ENCODE measurements around the gene TMEM108.

Gene TMEM108

GRCh38 chr3:133401374-133402135, 363.4 kb downstream of the TMEM108 start:
- DNase-seq (ENCODE audit: insufficient read length, low spot score) (no peak), FAIRE-seq (no peak)

GRCh38 chr3:133404920-133405319, 366.7 kb downstream of the TMEM108 start:
- no peak for FAIRE-seq
- no peak for DNase-seq (ENCODE audit: insufficient read length, low spot score)

DNA sequence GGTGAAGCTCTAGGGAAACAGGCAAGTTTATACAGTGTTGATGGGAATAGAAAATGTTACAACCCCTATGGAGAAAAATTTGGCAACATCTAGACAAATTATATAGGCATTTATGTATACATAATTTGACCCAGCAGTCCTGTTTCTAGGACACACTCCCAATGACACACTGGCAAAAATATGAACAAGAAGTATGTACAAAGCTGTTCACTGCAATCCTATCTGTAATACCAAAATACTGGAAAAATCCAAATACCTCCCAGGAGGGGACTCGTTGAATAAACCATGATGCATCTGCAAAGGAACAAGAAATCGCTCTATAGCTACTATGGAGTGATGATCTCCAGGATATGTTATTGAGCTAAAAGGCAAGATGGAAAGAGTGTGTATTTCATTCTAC, 370.2 kb downstream of the TMEM108 start:
- DNase-seq (ENCODE audit: insufficient read length, low spot score) (no peak), FAIRE-seq (no peak)

DNA sequence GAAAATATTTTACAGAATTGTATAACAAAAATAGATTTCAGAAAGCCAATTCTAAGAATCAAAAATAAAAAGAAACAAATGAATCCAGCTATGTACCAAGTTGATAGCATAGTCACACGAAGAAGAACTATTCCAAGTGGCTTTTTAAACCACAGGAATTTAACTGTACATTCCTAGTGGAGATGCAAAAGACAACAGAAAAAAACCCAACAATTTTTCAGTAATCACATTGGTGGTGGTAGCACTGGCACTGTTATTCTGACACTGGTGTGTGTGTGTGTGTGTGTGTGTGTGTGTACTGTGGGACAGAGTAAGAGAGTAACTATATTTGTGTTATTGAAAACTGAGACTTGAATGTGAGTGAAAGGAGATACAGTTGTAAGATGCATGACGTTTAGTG, 370.8 kb downstream of the TMEM108 start:
- peak; percentile 39 for DNase-seq (ENCODE audit: insufficient read length, low spot score)

GRCh38 chr3:133410191-133410892, 372.2 kb downstream of the TMEM108 start:
- FAIRE-seq: no peak
- DNase-seq (ENCODE audit: insufficient read length, low spot score): no peak

More for the DNA sequence above, 370.8 kb downstream of the TMEM108 start:
- FAIRE-seq: no peak

GRCh38 chr3:133412183-133413132, 374.3 kb downstream of the TMEM108 start:
- FAIRE-seq: no peak
- DNase-seq (ENCODE audit: insufficient read length, low spot score): no peak

DNA sequence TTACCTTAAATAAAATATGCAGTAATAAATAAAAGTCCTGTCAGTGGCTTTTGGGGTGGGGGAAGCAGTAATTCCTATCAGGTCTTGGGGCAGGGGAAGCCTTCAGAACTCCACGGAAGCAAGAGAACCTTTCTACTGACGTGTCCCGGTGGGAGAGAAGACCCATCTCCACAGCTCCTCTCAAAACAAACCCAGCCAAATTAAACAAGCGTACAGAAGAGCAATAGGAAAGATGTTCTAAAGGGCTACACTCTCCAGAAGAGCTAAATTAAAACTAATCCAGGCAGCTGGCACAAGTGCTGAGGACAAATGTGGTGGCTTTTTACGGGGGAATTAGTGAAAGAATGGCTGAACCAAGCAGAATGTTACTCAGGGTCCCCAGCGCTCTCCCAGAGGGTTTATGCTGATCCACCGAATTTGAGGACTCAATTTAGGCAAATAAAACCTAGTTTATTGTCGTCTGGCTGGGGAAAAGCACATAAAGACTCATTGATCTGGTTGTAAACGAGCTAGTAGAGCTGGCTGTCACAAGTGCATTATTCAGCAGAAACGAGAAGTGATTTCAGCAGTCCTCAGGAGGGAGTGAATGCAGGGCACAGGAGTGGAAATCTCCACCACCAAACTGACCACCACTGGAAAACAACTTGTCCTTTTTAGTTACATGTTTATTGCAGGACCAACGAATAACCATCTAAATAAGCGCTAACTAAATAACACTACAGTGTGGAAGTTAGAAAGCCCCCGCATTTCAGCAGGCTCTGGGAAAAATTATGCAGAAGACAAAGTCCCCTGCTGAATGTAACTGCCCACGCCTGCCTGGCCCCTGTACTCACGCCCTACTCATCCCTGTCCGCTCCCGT, 375.2 kb downstream of the TMEM108 start:
- DNase-seq (ENCODE audit: insufficient read length, low spot score) (no peak), FAIRE-seq (no peak)

DNA sequence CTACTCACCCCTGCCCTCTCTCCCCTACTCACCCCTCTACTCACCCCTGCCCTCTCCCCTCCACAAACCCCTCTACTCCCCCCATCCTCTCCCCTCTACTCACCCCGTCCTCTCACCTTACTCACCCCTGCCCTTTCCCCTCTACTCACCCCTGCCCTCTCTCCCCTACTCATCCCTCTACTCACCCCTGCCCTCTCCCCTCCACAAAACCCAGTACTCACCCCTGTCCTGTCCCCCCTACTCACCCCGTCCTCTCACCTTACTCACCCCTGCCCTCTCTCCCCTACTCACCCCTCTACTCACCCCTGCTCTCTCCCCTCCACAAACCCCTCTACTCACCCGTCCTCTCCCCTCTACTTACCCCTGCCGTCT, 375.8 kb downstream of the TMEM108 start:
- DNase-seq (ENCODE audit: insufficient read length, low spot score) (no peak), FAIRE-seq (peak; percentile 38)

DNA sequence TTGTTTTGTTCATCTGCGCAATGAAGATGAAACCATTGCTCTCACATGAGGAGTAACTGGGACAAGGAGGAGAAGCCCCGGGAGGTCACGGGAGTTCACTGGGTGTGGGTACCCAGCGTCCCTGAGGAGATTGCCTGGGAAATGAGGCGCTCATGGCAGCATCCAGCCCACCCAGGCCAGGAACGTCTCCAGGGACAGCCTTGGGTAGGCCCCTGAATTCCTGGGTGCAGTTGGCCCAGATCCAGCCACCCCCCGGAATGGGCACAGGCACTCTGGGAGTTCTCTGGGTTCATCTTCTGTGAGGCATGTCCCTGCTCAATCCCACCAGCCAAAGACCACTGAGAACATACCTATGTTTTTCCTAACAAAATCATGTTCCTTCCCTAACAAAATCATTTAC, 380.2 kb downstream of the TMEM108 start:
- FAIRE-seq (no peak), DNase-seq (ENCODE audit: insufficient read length, low spot score) (no peak)

- DNase-seq (ENCODE audit: insufficient read length, low spot score): no peak
- FAIRE-seq: no peak
Observed at GRCh38 chr3:133419151-133419909, 381.1 kb downstream of the TMEM108 start.

DNA sequence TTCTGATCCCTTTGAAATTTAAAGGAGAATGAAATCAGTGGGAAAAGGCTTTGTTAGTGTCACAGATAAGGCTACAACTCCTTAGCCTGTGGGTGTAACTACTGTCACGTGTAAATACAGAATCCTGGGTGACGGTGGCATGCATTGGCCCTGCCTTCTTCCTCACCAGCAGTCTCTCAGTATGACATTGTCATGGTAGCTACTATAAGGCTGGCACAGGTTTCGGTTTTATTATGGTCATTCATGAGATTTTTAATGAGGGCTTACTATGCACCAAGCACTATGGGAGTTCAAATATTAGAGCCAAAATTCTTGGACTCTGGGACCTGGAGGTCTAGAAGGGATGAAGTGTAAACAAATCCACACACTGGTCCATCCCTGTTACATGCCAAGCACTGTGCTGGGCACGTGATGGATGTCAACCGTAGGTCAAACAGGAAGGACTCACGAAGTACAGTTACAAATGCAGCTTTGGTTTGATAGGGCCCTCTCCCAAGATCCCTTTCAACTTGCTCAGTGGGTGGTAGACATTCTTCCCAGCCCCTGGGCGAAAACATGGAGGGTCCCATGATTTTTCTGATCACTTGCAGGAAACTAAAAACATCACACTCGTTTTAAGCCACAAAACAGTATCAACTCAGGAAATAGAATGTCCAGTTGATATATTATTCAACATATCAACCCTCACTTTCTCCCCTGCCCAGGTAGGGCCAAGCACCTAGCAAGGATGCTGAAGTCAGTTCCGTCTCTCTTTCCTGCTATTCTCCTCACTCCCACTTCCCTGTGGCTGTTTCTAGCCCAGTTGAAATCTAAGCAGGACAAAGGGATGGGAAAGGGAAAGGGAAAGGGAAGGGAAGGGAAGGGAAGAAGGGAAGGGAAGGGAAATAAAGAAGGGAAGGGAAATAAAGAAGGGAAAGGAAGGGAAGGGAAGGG, 387.0 kb downstream of the TMEM108 start:
- FAIRE-seq (no peak), DNase-seq (ENCODE audit: insufficient read length, low spot score) (no peak)

DNA sequence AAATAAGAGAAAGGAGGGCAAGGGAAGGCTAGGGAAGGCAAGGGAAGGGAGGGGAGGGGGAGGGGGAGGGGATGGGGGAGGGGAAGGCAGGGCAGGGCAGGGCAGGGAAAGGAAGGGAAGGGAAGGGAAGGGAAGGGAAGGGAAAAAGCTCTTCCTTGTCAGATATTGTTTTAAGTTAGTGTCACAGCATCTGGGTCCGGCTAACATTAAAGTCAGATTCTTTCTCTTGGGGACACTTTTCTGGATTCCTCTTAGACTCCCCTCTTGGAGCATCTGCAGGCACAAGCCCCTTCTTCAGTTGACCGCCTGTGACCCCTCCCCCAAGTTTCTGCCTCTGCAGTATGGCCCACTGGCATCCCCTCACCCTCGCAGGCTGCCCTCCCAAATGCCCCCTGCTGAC, 387.7 kb downstream of the TMEM108 start:
- FAIRE-seq (no peak), DNase-seq (ENCODE audit: insufficient read length, low spot score) (no peak)

GRCh38 chr3:133426721-133427120, 388.5 kb downstream of the TMEM108 start:
- DNase-seq (ENCODE audit: insufficient read length, low spot score) (no peak), FAIRE-seq (no peak)

GRCh38 chr3:133428552-133428951, 390.4 kb downstream of the TMEM108 start:
- DNase-seq (ENCODE audit: insufficient read length, low spot score): no peak
- no peak for FAIRE-seq

DNA sequence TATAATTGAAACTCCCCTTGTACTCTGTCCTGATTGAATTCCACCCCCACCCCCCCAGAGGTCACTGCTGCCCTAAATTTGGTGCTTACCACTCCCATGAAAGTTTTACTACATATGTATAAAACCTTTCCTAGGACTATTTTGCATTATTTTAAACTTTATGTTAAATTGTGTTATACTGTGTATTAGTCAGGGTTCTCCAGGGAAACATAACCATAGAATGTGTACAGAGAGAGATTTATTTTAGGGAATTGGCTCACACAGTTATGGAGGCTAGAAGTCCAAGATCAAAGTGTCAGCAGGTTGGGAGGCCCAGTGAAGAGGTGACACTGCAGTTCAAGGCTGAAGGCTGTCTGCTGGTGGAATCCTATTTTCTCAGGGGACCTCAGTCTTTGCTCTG, 390.9 kb downstream of the TMEM108 start:
- DNase-seq (ENCODE audit: insufficient read length, low spot score): no peak
- FAIRE-seq: no peak

DNA sequence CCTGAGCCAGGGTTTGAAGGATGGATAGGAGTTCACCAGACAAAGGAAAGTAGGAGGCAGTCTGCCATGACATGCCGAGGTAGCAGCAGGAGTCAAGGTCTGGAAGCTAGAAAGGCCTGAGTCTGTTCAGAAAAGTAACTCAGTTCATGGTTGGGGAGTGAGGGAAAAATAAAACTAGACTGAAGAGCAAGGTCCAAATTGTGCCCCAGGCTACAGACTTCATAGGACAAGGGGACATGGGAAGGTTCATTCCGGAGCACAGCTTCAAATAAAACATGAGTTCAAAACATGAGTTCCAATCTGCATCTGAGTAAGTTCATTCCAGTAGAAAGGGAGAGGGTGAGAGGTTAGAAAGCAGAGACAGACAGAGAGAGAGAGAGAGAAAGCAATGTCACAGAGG, 401.4 kb downstream of the TMEM108 start:
- no peak for FAIRE-seq
- DNase-seq (ENCODE audit: insufficient read length, low spot score): no peak

- FAIRE-seq (peak; percentile 28), DNase-seq (ENCODE audit: insufficient read length, low spot score) (no peak)
Observed at GRCh38 chr3:133440652-133441051, 402.5 kb downstream of the TMEM108 start.

DNA sequence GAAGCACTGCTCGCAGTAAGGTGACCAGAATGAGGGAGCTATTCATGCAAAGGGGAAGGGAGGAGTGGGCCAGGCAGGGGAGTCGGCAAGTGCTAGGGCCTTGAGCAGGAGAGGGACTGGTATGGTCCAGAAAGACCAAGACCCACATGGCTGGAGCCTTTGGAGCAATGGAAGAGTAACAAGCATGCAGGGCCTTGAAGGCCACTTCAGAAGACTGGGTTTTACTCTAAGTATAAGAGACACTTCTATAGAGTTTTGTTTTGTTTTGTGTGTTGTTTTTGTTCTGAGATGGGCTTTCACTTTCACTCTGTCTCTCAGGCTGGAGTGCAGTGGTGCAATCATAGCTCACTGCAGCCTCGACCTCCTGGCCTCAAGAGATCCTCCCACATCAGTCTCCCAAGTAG, 403.7 kb downstream of the TMEM108 start:
- no peak for FAIRE-seq
- DNase-seq (ENCODE audit: insufficient read length, low spot score): no peak

Measured in HTR-8/SVneo (cell line).